Motor neuron (in vitro differentiated cells): ENCODE measurements around the gene MAGOH. TPM values are rescaled to one million over a fixed set of nuclear protein-coding genes. Genes with fewer than 3 reads are reported as not detected.
"Not testable (repeated sequence)": the region's sequence is repeated elsewhere in the genome, so short reads cannot be mapped to it uniquely, and the experiment has no call there.

Source experiments
- ATAC-seq, 8 experiments: fragments of 200-7000 bp; cut with Tn5 transposase; replicated peaks in 6 of 8; 2 replicates each; pipeline ENCODE4 v1.8.0; 2021; ENCODE audit warnings: mild to moderate bottlenecking in 8 of 8, moderate library complexity in 8 of 8
- H3K27ac ChIP-seq, 2 donors: fragments of 250-450 bp; sonication (Bioruptor Pico); 2 replicates each; pipeline ENCODE4 v1.9.0; 2021; ENCODE audit warnings: antibody characterized with exemption in 2 of 2, mild to moderate bottlenecking in 2 of 2, moderate library complexity in 1 of 2
- H3K4me1 ChIP-seq, 2 donors: fragments of 250-450 bp; sonication (Bioruptor Pico); replicated peaks in 1 of 2; 2 replicates each; pipeline ENCODE4 v1.6.1; 2021; ENCODE audit warnings: antibody characterized with exemption in 2 of 2, mild to moderate bottlenecking in 2 of 2, moderate library complexity in 1 of 2
- H3K4me3 ChIP-seq, 5 donors: fragments of 250-450 bp; sonication (Bioruptor Pico); 2 replicates each; pipeline ENCODE4 v1.9.0; 2021; ENCODE audit warnings: antibody characterized with exemption in 5 of 5, mild to moderate bottlenecking in 5 of 5, moderate library complexity in 4 of 5
- WGBS, 10 experiments: fragments of 450-650 bp; shearing (Covaris generic); methylation state at CpG; one replicate each; pipeline ENCODE4 v1.0.0; 2022; 5-methylcytosine and 5-hydroxymethylcytosine counted together
- in situ Hi-C, 9 experiments: fragments of 400-800 bp; cut with MboI; loops; one replicate each; pipeline ENCODE4 v1.15.0; 2021; ENCODE audit warnings: low sequenced_read_pairs in 9 of 9, low pct_unique_long_range_greater_than_20kb in 2 of 9; ENCODE audit not compliant: unreplicated experiment in 9 of 9
- total RNA-seq, 8 experiments: library from RNA; unstranded; fragments of 300-600 nt; gene quantifications; 2 replicates each; pipeline versions ENCODE4 v1.2.3 to v1.2.4, GENCODE V29; 2022

The MAGOH gene
- 100 to 1,000 TPM in 3 of 8 experiments, 10 to 100 TPM in 5; 56.5 to 138 (median 83.2) TPM for total RNA-seq

DNA sequence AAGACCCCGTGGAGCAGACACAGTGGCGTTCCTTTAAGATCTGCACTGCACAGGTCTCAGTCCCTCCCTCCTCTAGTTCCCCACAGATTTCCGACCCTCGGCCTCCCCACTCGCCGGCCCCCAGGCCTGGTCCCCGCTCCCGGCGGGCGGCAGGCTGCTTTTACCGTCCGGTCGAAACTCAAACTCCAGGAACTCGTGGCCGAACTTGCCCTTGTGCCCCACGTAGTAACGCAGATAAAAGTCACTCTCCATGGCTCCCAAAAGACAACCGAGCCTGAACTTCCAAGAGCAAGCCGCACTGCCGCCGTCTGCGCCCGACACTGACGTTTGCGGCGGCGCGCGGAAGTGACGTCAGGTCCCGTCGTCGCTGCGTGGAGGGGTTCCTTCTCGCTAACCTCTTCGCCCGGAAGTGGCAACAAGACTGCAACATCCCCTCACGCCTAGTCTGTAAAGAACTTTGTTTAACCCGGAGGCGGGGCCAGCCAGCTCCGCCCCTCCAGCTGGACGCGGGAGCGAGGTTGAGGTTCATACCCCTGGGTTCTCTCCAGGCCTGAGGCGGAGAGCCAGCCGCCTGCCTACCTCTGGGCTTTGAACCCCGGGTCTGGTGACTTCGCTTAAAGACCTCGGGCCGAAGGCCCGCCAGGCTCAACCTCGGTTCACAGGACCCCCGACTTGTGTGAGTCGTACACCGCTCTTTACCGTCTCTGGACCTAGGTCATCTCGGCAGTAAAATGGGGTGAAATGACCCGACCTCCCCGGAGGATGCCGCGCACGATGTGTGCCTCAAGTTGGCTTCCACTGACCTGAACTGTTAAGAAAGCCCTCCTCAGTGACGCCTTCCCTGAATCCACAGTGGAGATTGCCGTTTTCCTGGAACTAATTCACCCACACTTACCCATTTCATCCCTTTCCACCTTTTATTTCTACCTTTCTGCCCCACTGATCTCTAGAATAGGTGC lies at the start of gene MAGOH:
Gene MAGOH, minus strand, starts transcription at position 322 of the 959 bp plus-strand sequence. Its CDS starts 70 bp downstream, at position 252.
- peak within 1 kb of the TSS; percentile 88 to 95 for H3K27ac ChIP-seq
- 0 to 40% (median 5%) methylated on average over 3 to 46 of the region's 64 CpGs; no CpG with 5 or more reads in 4 of the 10 experiments for WGBS, 10 experiments

DNA sequence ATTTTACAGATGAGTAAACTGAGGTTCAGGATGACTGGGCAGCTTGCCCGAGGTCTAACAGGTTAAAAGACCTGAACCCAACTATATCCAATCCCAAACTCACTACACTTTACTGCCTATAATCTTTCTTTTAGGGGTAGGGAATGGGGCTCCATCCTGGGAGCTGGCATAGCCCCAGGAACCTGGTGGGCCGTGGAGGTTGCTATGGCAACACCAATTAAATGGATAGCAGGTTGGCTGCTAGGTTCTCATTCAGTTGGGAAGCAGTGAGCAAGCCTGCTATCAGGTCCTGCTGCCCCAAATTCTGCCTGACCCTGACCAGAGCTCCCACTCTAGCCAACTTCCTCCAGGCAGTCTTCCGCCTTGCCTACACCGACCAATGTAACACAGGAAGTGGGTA lies 48.6 kb upstream of the MAGOH start:
- WGBS, 10 experiments = 40 to 90% (median 64%) methylated on average over 2 to 4 of the region's 4 CpGs; no CpG with 5 or more reads in 3 of the 10 experiments
- Histone ChIP-seq H3K27ac (peak overlapping the region; percentile 70 to 86), H3K4me3 (no peak overlapping the region), H3K4me1 (peaks cover 51% of the 10 kb centered on the region in 2 donors)
- no peak for ATAC-seq
- in situ Hi-C loops = loop anchor here in 7 of 9 experiments (10.0 to 25.0 kb wide), 3 partner anchors 98 to 108 kb away; no protein-coding TSS in a partner anchor

More for the DNA sequence above, at the start of gene MAGOH:
- ATAC-seq = peak; percentile 93 to 99 (median 98)
- Histone ChIP-seq H3K4me1 (peaks cover 19 to 21% of the 10 kb centered on the region in 2 donors), H3K4me3 (peak within 1 kb of the TSS; percentile 76 to 96 (median 91))
- in situ Hi-C loops = no loop called here

DNA sequence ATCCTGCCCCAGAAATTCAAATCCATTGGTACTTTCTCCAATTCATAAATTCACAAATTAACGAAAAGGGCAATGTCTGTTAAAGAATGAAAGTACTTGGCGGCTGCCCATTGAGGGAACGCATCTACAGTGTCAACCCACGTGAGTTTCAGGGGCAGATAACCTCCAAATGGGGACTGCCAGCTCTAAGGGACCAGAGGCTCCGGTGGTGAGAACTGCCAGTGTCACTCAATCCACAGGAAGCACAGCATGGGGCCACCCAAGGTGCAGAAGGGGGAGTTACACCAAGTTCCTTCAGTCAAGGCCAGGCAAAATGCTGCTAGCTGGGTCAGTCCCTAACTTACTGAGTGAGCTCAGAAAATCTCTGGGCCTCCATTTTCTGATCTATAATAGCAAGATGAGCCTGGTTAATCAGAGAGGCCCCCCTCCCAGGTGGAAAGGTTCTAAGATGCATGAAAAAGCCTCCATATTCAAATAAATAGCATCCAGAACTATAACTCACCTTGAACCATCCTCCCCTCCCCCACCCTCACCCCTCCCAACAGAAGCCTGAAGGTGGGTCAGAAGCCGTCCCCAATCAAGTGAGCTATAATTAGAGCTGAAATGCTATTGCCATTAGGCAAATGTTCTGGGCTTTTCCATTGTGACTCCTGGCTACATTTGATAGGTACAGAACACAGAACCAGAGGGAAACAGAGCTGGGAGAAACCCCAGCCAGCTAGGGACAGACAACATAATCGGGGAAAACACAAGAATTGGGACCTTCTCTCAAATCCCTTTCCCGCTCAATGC lies 47.8 kb upstream of the MAGOH start:
- no peak for ATAC-seq
- no peak overlapping the region for H3K27ac ChIP-seq
- 67 to 100% (median 89%) methylated on average over 1 to 7 of the region's 8 CpGs; no CpG with 5 or more reads in 5 of the 10 experiments for WGBS, 10 experiments
- H3K4me1 ChIP-seq = peaks cover 51 to 52% of the 10 kb centered on the region in 2 donors
- no peak overlapping the region for H3K4me3 ChIP-seq
- in situ Hi-C loops = loop anchor here in 7 of 9 experiments (10.0 to 25.0 kb wide), 3 partner anchors 99 to 109 kb away; no protein-coding TSS in a partner anchor

DNA sequence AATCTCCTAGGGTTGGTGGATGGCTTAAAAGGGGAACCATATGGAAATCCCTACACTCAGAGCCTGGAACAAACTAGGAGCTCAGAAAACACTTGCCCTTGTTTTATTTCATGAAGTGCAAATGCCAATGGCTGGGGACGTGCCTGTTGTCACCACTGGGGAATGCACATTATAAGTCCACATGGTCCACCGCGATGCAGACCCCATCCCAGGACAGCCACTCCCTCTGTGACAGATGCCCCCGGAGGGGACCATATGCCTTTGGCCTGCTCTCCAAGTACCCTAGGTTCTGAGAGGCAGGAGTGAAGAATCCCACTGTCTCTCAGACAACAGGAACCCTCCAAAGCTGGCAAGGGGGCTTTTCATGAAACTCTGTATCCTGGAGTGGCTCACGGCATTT lies 47.2 kb upstream of the MAGOH start:
- no peak for ATAC-seq
- Histone ChIP-seq H3K4me3 (no peak overlapping the region), H3K27ac (no peak overlapping the region), H3K4me1 (peaks cover 51% of the 10 kb centered on the region in 2 donors)
- in situ Hi-C loops = loop anchor here in 7 of 9 experiments (10.0 to 25.0 kb wide), 3 partner anchors 99 to 109 kb away; no protein-coding TSS in a partner anchor
- WGBS, 10 experiments = 40 to 93% (median 83%) methylated on average over 1 to 4 of the region's 5 CpGs; no CpG with 5 or more reads in 2 of the 10 experiments

DNA sequence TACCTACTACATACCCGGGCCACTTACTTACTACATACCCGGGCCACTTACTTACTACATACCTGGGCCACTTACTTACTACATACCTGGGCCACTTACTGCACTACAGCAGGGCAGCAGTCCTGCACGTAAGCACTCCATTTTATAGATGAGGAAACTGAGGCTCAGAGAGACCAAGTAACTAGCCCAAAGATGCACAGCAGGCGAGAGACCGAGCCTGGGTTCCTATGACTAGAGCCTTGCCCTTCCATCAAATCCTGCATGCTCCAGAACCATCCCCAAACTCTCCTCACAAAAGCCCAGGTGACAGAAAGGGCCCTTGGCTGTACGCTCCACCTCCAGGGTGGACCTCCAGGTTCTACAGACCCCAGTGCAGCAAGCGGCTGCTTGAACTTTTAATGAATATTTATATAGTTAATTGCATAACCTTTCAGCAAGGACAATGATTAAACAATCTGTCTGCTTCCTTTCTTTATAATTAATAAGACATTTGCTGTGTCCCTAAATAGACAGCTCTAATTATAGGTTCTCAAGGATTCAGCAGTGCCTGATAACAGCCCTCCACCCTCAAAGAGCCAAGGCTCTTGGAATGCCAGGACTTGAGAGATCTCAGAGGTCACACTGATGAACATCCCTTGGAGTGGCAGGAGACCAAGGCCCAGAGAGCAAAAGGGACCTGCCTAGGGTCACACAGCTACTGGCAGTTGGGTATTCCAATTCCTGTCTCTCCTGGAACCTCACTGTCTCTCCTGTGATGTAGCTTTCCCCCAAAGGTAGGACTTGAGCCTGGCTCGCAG lies 46.1 kb upstream of the MAGOH start:
- peaks cover 40% of the 10 kb centered on the region in 2 donors for H3K4me1 ChIP-seq
- no peak overlapping the region for H3K4me3 ChIP-seq
- H3K27ac ChIP-seq = no peak overlapping the region
- ATAC-seq = no peak
- in situ Hi-C loops = loop anchor here in 7 of 9 experiments (10.0 to 25.0 kb wide), 3 partner anchors 100 to 110 kb away; no protein-coding TSS in a partner anchor
- 96 to 100% (median 100%) methylated on average over 1 to 8 of the region's 8 CpGs; no CpG with 5 or more reads in 5 of the 10 experiments for WGBS, 10 experiments

DNA sequence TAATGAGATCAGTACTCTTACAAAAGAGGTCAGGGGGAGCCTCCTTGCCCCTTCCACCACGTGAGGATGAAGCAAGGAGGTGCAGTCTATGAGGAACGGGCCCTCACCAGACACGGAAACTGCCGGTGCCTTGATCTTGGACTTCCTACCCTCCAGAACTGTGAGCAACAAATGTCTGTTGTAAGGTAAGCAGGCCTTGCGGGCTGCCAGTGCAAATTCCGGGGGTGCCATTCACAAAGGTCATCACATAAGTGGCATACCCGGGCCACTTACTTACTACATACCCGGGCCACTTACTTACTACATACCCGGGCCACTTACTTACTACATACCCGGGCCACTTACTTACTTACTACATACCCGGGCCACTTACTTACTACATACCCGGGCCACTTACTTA lies 44.8 kb upstream of the MAGOH start:
- H3K4me1 ChIP-seq = peaks cover 27 to 30% of the 10 kb centered on the region in 2 donors
- not testable (repeated sequence) for H3K27ac ChIP-seq, ATAC-seq, H3K4me3 ChIP-seq
- 88 to 100% (median 94%) methylated on average over 1 to 7 of the region's 12 CpGs; no CpG with 5 or more reads in 5 of the 10 experiments for WGBS, 10 experiments
- in situ Hi-C loops = loop anchor here in 7 of 9 experiments (10.0 to 25.0 kb wide), 3 partner anchors 102 to 112 kb away; no protein-coding TSS in a partner anchor

DNA sequence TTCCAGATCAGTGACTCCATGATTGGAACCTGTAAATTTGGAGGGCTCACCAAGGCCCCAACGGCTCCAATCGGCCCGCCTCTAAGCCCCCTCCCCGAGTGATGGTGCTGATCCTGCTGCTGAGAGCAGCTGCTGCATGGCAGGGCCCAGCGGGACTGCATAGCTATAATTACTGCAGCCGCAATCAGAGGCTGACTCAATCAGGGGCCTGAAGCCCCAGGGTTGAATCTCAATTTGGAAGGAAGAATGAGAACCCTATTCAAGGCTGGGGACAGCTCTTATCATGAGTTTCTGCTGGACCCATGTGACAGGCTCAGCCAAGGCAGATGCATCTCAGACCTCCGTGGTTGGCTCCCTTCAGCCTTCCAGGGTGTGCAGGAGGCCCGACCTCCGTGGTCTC lies 42.8 kb upstream of the MAGOH start:
- ATAC-seq = peak in 4 of 8 experiments; percentile 15 to 29 (median 24)
- Histone ChIP-seq H3K27ac (no peak overlapping the region), H3K4me3 (no peak overlapping the region), H3K4me1 (peaks cover 7 to 10% of the 10 kb centered on the region in 2 donors)
- WGBS, 10 experiments = 72 to 90% (median 83%) methylated on average over 3 to 7 of the region's 9 CpGs; no CpG with 5 or more reads in 6 of the 10 experiments
- in situ Hi-C loops = loop anchor here in 7 of 9 experiments (10.0 to 25.0 kb wide), 3 partner anchors 104 to 114 kb away; no protein-coding TSS in a partner anchor

DNA sequence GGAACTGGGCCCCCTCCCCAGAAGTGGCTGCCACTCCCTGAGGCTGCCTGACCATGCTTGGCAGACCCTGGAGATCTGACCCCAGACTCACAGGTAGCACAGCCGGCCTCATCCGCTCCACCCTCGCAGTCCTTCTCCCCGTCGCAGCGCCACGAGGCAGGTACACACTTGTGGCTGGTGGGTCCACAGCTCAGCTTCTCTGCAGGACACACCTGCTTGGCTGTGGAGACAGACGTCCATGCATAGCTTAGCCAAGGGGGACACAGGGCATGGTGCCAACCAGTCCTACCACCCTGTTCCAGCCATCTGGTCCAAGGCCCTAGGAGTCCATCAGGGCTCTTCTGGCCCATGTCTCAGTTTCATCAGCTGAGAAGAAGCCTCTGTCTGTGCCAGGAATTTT lies 42.2 kb upstream of the MAGOH start:
- Histone ChIP-seq H3K4me1 (peaks cover 2 to 4% of the 10 kb centered on the region in 2 donors), H3K4me3 (no peak overlapping the region), H3K27ac (no peak overlapping the region)
- no peak for ATAC-seq
- in situ Hi-C loops = loop anchor here in 7 of 9 experiments (10.0 to 25.0 kb wide), 3 partner anchors 104 to 114 kb away; no protein-coding TSS in a partner anchor
- WGBS, 10 experiments = 86 to 100% (median 88%) methylated on average over 1 to 4 of the region's 8 CpGs; no CpG with 5 or more reads in 6 of the 10 experiments

DNA sequence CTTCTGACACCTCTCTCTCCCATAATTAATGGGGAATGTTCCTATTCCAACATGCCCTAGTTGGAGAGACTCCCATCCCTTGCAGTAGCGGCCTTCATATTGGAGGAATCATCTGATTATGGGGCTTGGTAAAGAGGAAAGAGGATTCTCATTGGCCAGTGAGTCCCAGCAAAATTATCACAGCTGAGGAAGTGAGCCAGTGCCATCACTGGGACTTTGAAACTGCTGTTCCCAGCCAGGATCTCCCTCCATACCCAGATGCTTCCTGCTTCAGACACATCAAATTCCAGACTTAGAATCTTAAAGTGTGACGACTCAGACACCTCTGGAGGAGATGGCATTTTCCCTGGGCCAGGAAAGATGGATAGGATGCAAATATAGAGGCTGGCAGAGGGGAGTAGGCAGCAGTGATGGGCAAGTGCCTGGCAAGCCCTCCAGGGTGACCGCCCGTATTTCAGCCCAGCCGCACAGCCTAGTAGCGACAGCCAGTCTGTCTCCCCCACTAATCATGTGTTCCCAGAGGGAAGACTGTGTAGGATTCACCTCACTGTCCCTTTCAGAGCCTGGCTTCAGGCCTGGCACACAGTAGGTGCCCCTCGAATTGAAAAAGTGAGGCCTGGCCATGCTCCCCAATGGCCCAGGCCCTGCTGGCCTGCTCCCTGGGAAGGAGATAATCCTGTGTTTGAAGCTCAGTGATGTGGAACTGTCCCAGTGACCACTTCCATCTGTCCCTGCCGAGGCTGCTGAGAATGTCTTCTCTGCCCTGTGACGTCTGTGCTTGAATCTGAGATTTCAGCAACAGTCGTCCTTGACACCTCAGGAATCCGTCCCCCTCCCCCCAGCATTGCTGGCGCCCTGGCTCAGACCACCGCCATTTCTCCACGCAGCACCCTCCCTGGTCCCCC lies 41.2 kb upstream of the MAGOH start:
- peaks cover 2 to 3% of the 10 kb centered on the region in 2 donors for H3K4me1 ChIP-seq
- ATAC-seq = peak in 3 of 8 experiments; percentile 6 to 33 (median 19)
- in situ Hi-C loops = loop anchor here (5.0 to 25.0 kb wide), 5 partner anchors 105 to 115 kb away; no protein-coding TSS in a partner anchor
- 40 to 100% (median 82%) methylated on average over 1 to 11 of the region's 14 CpGs; no CpG with 5 or more reads in 3 of the 10 experiments for WGBS, 10 experiments
- peak overlapping the region in 1 of 2 donors; percentile 15 for H3K27ac ChIP-seq
- no peak overlapping the region for H3K4me3 ChIP-seq

DNA sequence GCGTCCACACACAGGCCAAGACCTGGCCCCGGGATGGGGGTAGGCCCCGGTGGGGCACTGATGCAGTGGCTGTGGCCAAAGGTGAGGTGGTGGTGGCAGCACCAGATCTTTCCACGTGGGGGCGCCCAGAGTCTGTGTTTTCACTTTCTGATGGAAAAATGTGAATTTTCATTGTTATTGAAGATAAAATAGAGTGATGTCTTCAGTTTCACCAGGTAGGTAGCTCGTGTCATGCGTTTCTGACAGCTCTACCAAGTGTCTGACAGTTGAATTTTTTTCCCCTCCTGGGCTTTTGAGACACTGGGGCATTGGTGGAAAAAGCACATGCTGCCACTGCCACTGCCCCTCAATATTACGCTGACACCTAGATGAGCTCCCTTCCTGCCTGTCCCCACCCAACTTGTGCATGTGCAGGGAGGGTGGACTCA lies 40.0 kb upstream of the MAGOH start:
- Histone ChIP-seq H3K4me3 (no peak overlapping the region), H3K4me1 (peaks cover 2 to 3% of the 10 kb centered on the region in 2 donors), H3K27ac (no peak overlapping the region)
- peak; percentile 28 to 72 (median 54) for ATAC-seq
- WGBS, 10 experiments = 0 to 78% (median 33%) methylated on average over 1 to 8 of the region's 8 CpGs; no CpG with 5 or more reads in 2 of the 10 experiments
- in situ Hi-C loops = loop anchor here in 4 of 9 experiments (5.0 to 25.0 kb wide), 3 partner anchors 109 to 114 kb away; no protein-coding TSS in a partner anchor
